ENCODE measurements around the gene DIP2A.

DNA sequence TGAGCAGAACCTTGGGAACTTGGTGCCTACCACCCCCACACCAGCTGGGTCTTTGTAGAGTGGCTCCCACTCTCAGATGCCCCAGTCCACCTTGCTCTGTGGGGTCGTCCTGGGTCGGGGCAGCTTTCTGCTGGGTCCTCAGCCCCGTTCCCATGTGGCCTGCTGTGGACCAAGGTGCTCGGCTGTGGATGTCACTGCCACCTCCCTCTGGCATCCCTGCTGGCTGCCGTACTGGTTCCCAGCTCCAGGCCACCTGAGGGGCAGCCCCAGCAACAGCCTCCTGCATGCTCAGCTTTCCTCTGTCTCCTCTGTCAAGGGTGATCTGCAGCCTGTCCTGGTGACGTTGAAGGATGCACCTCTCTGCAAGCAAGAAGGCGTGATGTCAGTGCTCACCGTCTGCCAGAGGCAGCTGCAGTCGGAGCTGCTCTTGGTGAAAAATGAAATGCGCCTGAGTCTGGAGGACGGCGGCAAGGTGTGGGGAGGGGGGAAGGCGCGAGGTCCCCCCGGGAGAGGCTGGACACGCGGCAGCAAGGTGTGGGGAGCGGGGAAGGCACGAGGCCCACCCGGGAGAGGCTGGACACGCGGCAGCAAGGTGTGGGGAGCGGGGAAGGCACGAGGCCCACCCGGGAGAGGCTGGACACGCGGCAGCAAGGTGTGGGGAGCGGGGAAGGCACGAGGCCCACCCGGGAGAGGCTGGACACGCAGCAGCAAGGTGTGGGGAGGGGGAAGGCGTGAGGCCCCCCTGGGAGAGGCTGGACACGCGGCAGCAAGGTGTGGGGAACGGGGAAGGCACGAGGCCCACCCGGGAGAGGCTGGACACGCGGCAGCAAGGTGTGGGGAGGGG, 45.9 kb upstream of the DIP2A start:
- TF ChIP-seq ZNF781 (CRISPR knock-in tag; IDR thresholded peaks at IDR 0.05; ENCODE audit: borderline replicate concordance, not compliant biosample characterization) (no peak), SMAD3 (CRISPR knock-in tag; IDR thresholded peaks at IDR 0.05) (no peak), NFKBIZ (CRISPR knock-in tag; IDR thresholded peaks at IDR 0.05) (no peak), ZNF10 (CRISPR knock-in tag; IDR thresholded peaks at IDR 0.05; ENCODE audit: borderline replicate concordance, low read depth) (no peak), RAD21 (CRISPR knock-in tag; IDR thresholded peaks at IDR 0.05) (no peak), MAFK (conservative IDR thresholded peaks at IDR 0.05 in 1 of 2, IDR thresholded peaks at IDR 0.05 in 1 of 2; ENCODE audit: low read length in 2 of 2) (no peak), FOXA3 (CRISPR knock-in tag; IDR thresholded peaks at IDR 0.05) (no peak), RBFOX2 (IDR thresholded peaks at IDR 0.05; ENCODE audit: low read depth, low read length) (no peak), MAZ (IDR thresholded peaks at IDR 0.05; ENCODE audit: borderline replicate concordance, low read depth, low read length) (no peak), MAZ (CRISPR knock-in tag; IDR thresholded peaks at IDR 0.05; ENCODE audit: low read depth) (no peak), POLR2A (IDR thresholded peaks at IDR 0.05; ENCODE audit: insufficient read depth in 1 of 2, low read depth in 2 of 2, low read length in 2 of 2) (no peak), MYC (CRISPR knock-in tag; IDR thresholded peaks at IDR 0.05; ENCODE audit: borderline replicate concordance) (no peak), THYN1 (CRISPR knock-in tag; IDR thresholded peaks at IDR 0.05; ENCODE audit: borderline replicate concordance, low read depth) (no peak)
- TF ChIP-seq, protein P1, sequence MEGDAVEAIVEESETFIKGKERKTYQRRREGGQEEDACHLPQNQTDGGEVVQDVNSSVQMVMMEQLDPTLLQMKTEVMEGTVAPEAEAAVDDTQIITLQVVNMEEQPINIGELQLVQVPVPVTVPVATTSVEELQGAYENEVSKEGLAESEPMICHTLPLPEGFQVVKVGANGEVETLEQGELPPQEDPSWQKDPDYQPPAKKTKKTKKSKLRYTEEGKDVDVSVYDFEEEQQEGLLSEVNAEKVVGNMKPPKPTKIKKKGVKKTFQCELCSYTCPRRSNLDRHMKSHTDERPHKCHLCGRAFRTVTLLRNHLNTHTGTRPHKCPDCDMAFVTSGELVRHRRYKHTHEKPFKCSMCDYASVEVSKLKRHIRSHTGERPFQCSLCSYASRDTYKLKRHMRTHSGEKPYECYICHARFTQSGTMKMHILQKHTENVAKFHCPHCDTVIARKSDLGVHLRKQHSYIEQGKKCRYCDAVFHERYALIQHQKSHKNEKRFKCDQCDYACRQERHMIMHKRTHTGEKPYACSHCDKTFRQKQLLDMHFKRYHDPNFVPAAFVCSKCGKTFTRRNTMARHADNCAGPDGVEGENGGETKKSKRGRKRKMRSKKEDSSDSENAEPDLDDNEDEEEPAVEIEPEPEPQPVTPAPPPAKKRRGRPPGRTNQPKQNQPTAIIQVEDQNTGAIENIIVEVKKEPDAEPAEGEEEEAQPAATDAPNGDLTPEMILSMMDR (CRISPR knock-in tag; IDR thresholded peaks at IDR 0.05), result no peak
- TF ChIP-seq, protein P2, sequence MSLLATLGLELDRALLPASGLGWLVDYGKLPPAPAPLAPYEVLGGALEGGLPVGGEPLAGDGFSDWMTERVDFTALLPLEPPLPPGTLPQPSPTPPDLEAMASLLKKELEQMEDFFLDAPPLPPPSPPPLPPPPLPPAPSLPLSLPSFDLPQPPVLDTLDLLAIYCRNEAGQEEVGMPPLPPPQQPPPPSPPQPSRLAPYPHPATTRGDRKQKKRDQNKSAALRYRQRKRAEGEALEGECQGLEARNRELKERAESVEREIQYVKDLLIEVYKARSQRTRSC (CRISPR knock-in tag; IDR thresholded peaks at IDR 0.05; ENCODE audit: low read depth), result no peak

All from HepG2 (cell line).